Body of pancreas (tissue), 4 donors: ENCODE results near the gene ADGRA1.

Experiments
- POLR2A ChIP-seq, 3 donors: fragments of 450-650 bp; IDR thresholded peaks; one replicate each; pipeline ENCODE4 v1.6.1; 2016; ENCODE audit warnings: antibody characterized with exemption in 3 of 3, mild to moderate bottlenecking in 2 of 3
- TF ChIP-seq, protein P1 (sequence below), 7 experiments: fragments of 450-650 bp in 4 of 7; fragments of 200-600 bp in 3 of 7; sonication (generic) in 3 of 7; IDR thresholded peaks; one replicate each; pipeline ENCODE4 v1.5.1; 2016 to 2019; ENCODE audit warnings: antibody characterized with exemption in 7 of 7

DNA sequence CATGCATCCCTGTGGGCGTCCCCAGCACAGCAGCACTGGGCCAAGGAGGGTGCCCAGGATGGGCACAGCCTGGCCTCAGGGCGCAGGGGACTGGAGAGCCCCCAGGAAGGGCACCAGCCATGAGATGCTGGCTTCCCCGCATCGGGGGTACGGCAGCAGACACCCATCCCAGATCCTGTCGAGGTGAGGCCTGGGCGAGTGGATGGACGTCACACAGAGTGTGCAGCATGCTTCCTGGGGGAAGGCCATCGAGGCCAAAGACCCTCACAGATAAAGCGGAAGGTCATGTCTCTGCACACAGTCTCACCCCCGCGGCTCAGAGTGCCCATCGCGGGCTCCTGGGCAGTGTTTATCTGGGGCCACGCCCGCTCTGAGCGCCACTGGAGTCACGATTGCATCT, 18.8 kb downstream of the ADGRA1 start:
- TF ChIP-seq, protein P1, sequence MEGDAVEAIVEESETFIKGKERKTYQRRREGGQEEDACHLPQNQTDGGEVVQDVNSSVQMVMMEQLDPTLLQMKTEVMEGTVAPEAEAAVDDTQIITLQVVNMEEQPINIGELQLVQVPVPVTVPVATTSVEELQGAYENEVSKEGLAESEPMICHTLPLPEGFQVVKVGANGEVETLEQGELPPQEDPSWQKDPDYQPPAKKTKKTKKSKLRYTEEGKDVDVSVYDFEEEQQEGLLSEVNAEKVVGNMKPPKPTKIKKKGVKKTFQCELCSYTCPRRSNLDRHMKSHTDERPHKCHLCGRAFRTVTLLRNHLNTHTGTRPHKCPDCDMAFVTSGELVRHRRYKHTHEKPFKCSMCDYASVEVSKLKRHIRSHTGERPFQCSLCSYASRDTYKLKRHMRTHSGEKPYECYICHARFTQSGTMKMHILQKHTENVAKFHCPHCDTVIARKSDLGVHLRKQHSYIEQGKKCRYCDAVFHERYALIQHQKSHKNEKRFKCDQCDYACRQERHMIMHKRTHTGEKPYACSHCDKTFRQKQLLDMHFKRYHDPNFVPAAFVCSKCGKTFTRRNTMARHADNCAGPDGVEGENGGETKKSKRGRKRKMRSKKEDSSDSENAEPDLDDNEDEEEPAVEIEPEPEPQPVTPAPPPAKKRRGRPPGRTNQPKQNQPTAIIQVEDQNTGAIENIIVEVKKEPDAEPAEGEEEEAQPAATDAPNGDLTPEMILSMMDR (IDR thresholded peaks at IDR 0.05): no peak
- no peak for TF ChIP-seq POLR2A (IDR thresholded peaks at IDR 0.05)
